ENCODE data around the gene MYBPC2.

Gene MYBPC2

DNA sequence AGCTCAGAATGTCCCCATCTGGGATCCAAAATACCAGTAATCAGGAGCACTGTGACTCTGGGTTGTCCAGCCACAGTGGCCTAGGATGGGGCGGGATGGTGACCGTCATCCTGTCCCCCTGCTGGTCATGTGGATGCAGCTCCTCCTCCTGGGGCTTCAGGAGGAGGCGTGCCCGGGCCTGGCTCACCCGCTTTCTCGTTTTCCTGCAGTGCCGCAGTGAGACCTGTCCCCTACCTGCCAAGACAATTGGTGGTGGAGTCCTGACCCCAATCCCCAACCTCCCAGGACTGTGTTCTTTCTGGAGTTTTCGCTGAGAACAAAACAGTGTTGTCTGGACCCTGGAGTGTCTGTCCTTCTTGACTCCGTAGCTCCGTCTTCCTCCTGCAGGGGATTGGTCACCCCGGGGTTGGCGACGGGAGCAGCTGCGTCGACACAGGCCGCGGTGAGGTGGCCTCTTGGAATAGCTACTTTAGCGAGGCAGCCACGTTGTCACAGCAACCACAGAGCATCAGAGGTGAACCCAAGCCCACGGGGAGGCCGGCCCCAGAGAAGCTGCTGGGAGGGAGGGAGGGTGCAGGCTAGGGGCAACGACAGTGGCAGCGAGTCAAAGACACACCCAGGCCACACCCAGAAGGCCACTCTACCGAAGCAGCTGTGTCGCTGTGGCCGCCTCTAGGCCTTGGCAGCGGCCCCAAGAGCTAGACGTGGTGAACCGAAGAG, 33.5 kb downstream of the MYBPC2 start:
- TF ChIP-seq TAF1 (IDR thresholded peaks at IDR 0.05; ENCODE audit: borderline replicate concordance, insufficient read depth, low read length) (no peak), SIN3A (IDR thresholded peaks at IDR 0.05; ENCODE audit: borderline replicate concordance, insufficient read depth, low read length) (no peak), REST (IDR thresholded peaks at IDR 0.05; ENCODE audit: insufficient read depth in 1 of 2, low read depth in 2 of 2, low read length in 2 of 2) (no peak), POLR2AphosphoS5 (IDR thresholded peaks at IDR 0.05; ENCODE audit: low read depth, low read length) (no peak), FOXP2 (optimal IDR thresholded peaks at IDR 0.05; ENCODE audit: borderline replicate concordance, extremely low read depth, extremely low read length, insufficient read depth) (no peak)

DNA sequence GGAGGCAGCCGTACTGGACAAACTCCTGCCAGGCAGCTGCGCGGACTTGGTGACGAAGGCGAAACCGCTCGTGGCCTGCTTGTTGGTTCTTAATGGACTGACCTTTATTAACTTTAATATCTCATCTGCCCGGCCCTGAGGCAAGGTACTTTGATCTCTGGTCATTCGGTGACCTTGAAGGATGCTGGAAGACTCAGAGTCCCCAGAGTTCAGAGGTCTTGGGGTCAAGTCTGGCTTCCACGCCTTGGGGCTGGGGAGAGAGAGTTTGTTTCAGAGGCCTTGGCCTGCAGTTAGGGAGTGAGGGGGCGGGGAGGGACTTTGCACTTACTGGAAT, 34.0 kb downstream of the MYBPC2 start:
- TF ChIP-seq SIN3A (IDR thresholded peaks at IDR 0.05; ENCODE audit: borderline replicate concordance, insufficient read depth, low read length) (no peak), POLR2AphosphoS5 (IDR thresholded peaks at IDR 0.05; ENCODE audit: low read depth, low read length) (no peak), REST (IDR thresholded peaks at IDR 0.05; ENCODE audit: insufficient read depth in 1 of 2, low read depth in 2 of 2, low read length in 2 of 2) (no peak), FOXP2 (optimal IDR thresholded peaks at IDR 0.05; ENCODE audit: borderline replicate concordance, extremely low read depth, extremely low read length, insufficient read depth) (no peak), TAF1 (IDR thresholded peaks at IDR 0.05; ENCODE audit: borderline replicate concordance, insufficient read depth, low read length) (no peak)

- TF ChIP-seq FOXP2 (optimal IDR thresholded peaks at IDR 0.05; ENCODE audit: borderline replicate concordance, extremely low read depth, extremely low read length, insufficient read depth) (no peak), POLR2AphosphoS5 (IDR thresholded peaks at IDR 0.05; ENCODE audit: low read depth, low read length) (no peak), SIN3A (IDR thresholded peaks at IDR 0.05; ENCODE audit: borderline replicate concordance, insufficient read depth, low read length) (no peak), REST (IDR thresholded peaks at IDR 0.05; ENCODE audit: insufficient read depth in 1 of 2, low read depth in 2 of 2, low read length in 2 of 2) (no peak), TAF1 (IDR thresholded peaks at IDR 0.05; ENCODE audit: borderline replicate concordance, insufficient read depth, low read length) (no peak)
These were observed 34.9 kb downstream of the MYBPC2 start for GRCh38 chr19:50467566-50467965.

DNA sequence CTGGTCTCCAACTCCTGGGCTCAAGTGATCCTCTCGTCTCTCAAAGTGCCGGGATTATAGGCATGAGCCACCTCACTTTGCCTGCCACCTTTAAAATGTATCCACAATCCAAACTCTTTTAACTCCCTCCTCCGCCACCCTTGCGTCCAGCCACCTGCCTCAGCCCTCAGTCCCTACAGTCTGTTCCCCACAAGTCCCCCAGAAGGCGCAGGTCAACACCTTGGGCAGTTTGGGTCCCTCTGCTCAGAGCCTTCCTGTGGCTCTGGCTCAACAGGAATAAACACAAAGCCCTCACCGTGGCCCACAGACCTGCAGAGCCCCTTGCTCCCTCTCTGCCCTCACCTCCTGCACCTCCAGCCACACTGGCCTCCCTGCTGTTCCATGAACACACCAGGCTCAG, 36.1 kb downstream of the MYBPC2 start:
- TF ChIP-seq FOXP2 (optimal IDR thresholded peaks at IDR 0.05; ENCODE audit: borderline replicate concordance, extremely low read depth, extremely low read length, insufficient read depth), result no peak
- no peak for TF ChIP-seq SIN3A (IDR thresholded peaks at IDR 0.05; ENCODE audit: borderline replicate concordance, insufficient read depth, low read length)
- no peak for TF ChIP-seq POLR2AphosphoS5 (IDR thresholded peaks at IDR 0.05; ENCODE audit: low read depth, low read length)
- no peak for TF ChIP-seq REST (IDR thresholded peaks at IDR 0.05; ENCODE audit: insufficient read depth in 1 of 2, low read depth in 2 of 2, low read length in 2 of 2)
- no peak for TF ChIP-seq TAF1 (IDR thresholded peaks at IDR 0.05; ENCODE audit: borderline replicate concordance, insufficient read depth, low read length)
